Ectodermal cell (in vitro differentiated cells): ENCODE measurements around the gene CCDC50. TPM values are rescaled to one million over a fixed set of nuclear protein-coding genes. Genes with fewer than 3 reads are reported as not detected.
A peak's percentile ranks its signal among the peaks of the same experiment; 100 is the strongest.

Experiments used
- H3K27ac ChIP-seq: 2 replicates; pipeline ENCODE4 v1.7.0; 2013; ENCODE audit warnings: mild to moderate bottlenecking, low read depth, low read length; ENCODE audit not compliant: insufficient read depth, poor library complexity, severe bottlenecking
- H3K27me3 ChIP-seq: 2 replicates; pipeline ENCODE4 v1.7.0; 2013; ENCODE audit warnings: mild to moderate bottlenecking, low read length; ENCODE audit not compliant: insufficient read depth, control insufficient read depth, poor library complexity, severe bottlenecking
- H3K36me3 ChIP-seq: one replicate; pipeline ENCODE4 v1.7.0; 2013; ENCODE audit warnings: low read length; ENCODE audit not compliant: control insufficient read depth, insufficient read depth
- H3K4me1 ChIP-seq: one replicate; pipeline ENCODE4 v1.7.0; 2013; ENCODE audit warnings: low read length; ENCODE audit not compliant: control insufficient read depth, insufficient read depth
- H3K4me3 ChIP-seq: 2 replicates; pipeline ENCODE4 v1.7.0; 2013; ENCODE audit warnings: low read depth, low read length, control low read depth; ENCODE audit not compliant: insufficient read depth
- H3K9me3 ChIP-seq: 2 replicates; pipeline ENCODE4 v1.7.0; 2013; ENCODE audit warnings: mild to moderate bottlenecking, low read length, moderate library complexity; ENCODE audit not compliant: control insufficient read depth
- WGBS, 2 experiments: methylation state at CpG; one replicate each; pipeline ENCODE4 v1.1.7; 2013; ENCODE audit warnings: missing lambda C conversion rate in 2 of 2; 5-methylcytosine and 5-hydroxymethylcytosine counted together
- polyA plus RNA-seq, 4 experiments: library from polyadenylated mRNA; stranded (reverse); fragments of 50-300 nt; gene quantifications; one replicate each; pipeline ENCODE4 v1.2.3, GENCODE V29; 2013

CCDC50 gene, protein sequence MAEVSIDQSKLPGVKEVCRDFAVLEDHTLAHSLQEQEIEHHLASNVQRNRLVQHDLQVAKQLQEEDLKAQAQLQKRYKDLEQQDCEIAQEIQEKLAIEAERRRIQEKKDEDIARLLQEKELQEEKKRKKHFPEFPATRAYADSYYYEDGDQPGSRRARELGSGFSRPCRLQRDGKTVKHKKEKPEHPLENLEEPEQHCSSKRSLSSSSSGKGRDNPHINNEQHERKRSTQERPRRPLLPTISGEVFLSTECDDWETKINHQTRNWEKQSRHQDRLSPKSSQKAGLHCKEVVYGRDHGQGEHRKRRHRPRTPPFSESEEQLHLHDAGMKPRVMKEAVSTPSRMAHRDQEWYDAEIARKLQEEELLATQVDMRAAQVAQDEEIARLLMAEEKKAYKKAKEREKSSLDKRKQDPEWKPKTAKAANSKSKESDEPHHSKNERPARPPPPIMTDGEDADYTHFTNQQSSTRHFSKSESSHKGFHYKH
- 57.1 TPM for polyA plus RNA-seq (2013, experiment 1 of 4)
- 64.0 TPM for polyA plus RNA-seq (2013, experiment 2 of 4)
- polyA plus RNA-seq (2013, experiment 3 of 4) = 56.6 TPM
- polyA plus RNA-seq (2013, experiment 4 of 4) = 61.3 TPM

- Histone ChIP-seq H3K4me3 (peak within 1 kb of the TSS; percentile 88), H3K27ac (peak within 1 kb of the TSS; percentile 95), H3K9me3 (no peaks in the 10 kb centered on the region), H3K4me1 (peaks cover 10% of the 10 kb centered on the region), H3K27me3 (no peaks in the 10 kb centered on the region), H3K36me3 (no peaks in the 10 kb centered on the region)
- 0 to 1% methylated on average over 63 of the region's 63 CpGs for WGBS, 2 experiments
These were observed at the start of gene CCDC50 for GRCh38 chr3:191328962-191329653. TSS of gene CCDC50 (plus strand) at chr3:191329394. CDS start at chr3:191329675, 281 bp downstream.

DNA sequence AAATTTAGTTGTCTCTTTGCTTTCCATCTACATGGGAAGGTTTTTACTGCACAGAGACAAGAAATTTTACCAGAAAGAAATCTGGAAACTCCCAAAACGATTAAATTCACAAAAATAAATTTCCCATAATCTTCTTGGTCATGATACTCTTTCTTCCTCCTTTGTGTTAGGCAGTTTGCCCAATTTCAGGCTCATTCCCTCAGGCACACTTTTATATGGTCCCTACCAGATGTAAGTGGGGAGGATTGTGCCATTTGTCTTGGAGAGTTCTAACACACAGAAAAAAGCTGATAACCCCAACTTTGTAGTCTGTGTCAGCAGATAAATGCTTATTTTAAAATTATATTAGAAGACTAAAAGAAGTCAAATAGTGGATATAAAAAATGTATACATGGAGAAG lies 49.1 kb upstream of the CCDC50 start:
- Histone ChIP-seq H3K27ac (no peak overlapping the region), H3K27me3 (no peaks in the 10 kb centered on the region), H3K4me3 (no peak overlapping the region), H3K4me1 (no peaks in the 10 kb centered on the region), H3K9me3 (no peaks in the 10 kb centered on the region), H3K36me3 (no peaks in the 10 kb centered on the region)
- 79 to 88% methylated on average over 1 of the region's 1 CpG for WGBS, 2 experiments

- no peak overlapping the region for H3K4me3 ChIP-seq
These were observed 48.3 kb upstream of the CCDC50 start for GRCh38 chr3:191280882-191281281.

DNA sequence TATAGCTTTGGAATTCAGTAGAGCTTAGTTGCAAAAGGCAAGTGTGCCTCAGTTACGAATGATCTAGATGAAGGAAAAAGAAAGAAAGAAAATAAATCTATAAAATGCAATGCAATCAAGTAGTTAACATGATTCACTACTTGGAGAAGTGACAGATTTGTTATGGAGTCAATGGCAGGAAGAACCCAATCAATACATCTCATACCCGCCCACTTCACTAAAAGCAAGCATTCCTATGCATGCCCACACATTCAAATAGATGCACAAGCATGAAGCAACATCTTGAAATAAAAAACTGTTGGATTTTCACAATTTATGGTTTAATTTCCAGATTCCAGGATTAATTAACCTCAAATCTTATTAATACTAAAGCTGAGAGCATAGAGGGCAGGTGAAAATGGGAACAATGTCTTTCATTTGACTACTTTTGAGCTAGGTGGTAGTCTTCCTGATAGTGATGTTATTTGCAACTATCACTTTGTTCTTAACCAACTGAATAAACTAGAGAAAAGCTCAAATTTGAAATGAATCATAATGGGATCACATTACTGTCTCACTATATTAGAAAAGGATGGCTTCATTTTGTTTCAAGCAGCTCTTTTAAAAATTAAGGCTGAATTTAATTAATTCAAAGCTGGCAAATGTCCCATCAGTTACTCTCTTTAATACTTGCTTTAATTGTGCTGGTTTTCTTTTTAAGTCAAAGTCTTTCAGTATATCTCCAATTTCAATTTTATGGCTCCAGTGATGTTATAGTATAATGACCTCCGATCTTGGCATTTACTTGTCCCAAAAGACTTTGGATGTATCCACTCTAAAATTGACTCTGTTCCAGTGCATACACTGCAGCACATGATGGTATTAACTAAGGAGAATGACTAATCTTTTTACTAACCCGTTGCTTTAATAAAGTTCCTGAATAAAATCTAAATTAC lies 46.7 kb upstream of the CCDC50 start:
- H3K4me3 ChIP-seq = no peak overlapping the region
- no peaks in the 10 kb centered on the region for H3K36me3 ChIP-seq
- H3K27ac ChIP-seq = no peak overlapping the region
- H3K9me3 ChIP-seq = no peaks in the 10 kb centered on the region
- 71 to 90% methylated on average over 2 to 4 of the region's 4 CpGs for WGBS, 2 experiments
- H3K4me1 ChIP-seq = no peaks in the 10 kb centered on the region
- no peaks in the 10 kb centered on the region for H3K27me3 ChIP-seq

More at GRCh38 chr3:191280882-191281281, 48.3 kb upstream of the CCDC50 start:
- Histone ChIP-seq H3K36me3 (no peaks in the 10 kb centered on the region), H3K27me3 (no peaks in the 10 kb centered on the region), H3K27ac (no peak overlapping the region), H3K4me1 (no peaks in the 10 kb centered on the region), H3K9me3 (no peaks in the 10 kb centered on the region)

- H3K4me3 ChIP-seq = no peak overlapping the region
- H3K27me3 ChIP-seq = no peaks in the 10 kb centered on the region
- no peaks in the 10 kb centered on the region for H3K36me3 ChIP-seq
- no peaks in the 10 kb centered on the region for H3K9me3 ChIP-seq
- no peaks in the 10 kb centered on the region for H3K4me1 ChIP-seq
- H3K27ac ChIP-seq = no peak overlapping the region
- WGBS, 2 experiments = 90% methylated on average over 1 of the region's 2 CpGs; no CpG with 5 or more reads in 1 of the 2 experiments
These were observed 45.8 kb upstream of the CCDC50 start for GRCh38 chr3:191283400-191283799.

DNA sequence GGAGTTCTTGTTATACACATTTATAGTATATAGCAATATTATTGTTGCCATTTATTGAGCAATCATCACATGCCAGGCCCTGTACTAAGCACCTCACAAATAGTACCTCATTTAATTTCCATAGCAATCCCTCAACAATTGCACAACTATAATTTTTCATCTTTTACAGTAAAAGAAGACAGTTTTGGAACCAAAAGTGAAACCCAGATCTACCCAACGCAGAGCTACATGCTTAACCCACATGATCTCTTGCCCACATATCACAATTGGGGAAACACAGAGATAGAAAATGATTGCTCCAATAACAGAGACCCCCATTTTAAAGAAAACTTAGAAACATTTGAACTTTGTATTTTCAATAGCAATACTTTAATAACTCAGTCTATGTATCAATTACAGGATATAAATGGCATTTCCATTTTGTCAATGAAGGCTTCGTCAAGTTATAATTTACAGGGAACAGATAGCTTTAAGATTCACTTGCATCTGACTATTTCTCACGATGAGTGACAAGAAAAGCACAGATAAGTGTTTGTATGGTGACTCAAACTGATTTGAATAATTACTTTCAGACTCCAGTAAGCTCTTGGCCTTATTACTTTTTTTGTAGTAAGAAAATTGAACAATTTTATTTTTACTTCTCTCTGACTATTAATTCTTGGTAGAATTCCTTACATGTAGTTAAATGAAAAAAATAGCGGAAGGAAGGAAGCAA lies 38.7 kb upstream of the CCDC50 start:
- Histone ChIP-seq H3K4me3 (no peak overlapping the region), H3K27me3 (no peaks in the 10 kb centered on the region), H3K9me3 (no peaks in the 10 kb centered on the region), H3K27ac (no peak overlapping the region), H3K4me1 (no peaks in the 10 kb centered on the region), H3K36me3 (no peaks in the 10 kb centered on the region)
- 96 to 98% methylated on average over 4 of the region's 4 CpGs for WGBS, 2 experiments

GRCh38 chr3:191292243-191293015 lies 36.8 kb upstream of the CCDC50 start:
- Histone ChIP-seq H3K27ac (no peak overlapping the region), H3K36me3 (no peaks in the 10 kb centered on the region), H3K27me3 (no peaks in the 10 kb centered on the region), H3K4me3 (no peak overlapping the region), H3K9me3 (no peaks in the 10 kb centered on the region), H3K4me1 (no peaks in the 10 kb centered on the region)
- WGBS, 2 experiments = 96 to 98% methylated on average over 4 to 5 of the region's 5 CpGs

- Histone ChIP-seq H3K4me3 (no peak overlapping the region), H3K27me3 (no peaks in the 10 kb centered on the region), H3K9me3 (no peaks in the 10 kb centered on the region), H3K4me1 (no peaks in the 10 kb centered on the region), H3K27ac (no peak overlapping the region), H3K36me3 (no peaks in the 10 kb centered on the region)
- 94 to 100% methylated on average over 1 of the region's 1 CpG for WGBS, 2 experiments
These were observed 34.9 kb upstream of the CCDC50 start for GRCh38 chr3:191294291-191294690.

DNA sequence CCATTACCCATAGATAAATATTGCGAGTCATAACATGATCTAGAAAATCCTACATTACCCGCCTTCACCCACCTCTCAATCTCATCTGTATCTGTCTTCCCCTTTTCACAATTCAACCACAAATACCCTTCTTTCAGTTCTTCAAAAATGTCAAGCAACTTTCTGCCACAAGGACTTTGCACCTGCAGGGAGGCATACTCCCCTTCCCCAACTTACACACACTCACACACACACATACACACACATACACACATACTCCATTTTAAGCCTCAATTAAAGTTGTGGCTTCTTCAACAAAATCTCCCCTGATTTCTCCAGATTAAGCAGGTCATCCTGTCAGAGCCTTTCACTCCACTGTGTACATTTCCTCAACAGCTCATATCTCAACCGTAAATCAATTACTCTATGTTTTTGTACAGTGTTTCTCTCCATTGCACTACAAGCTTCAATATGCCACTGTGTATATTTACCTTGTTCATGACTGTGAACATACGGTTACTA lies 33.1 kb upstream of the CCDC50 start:
- Histone ChIP-seq H3K27ac (no peak overlapping the region), H3K27me3 (no peaks in the 10 kb centered on the region), H3K4me1 (no peaks in the 10 kb centered on the region), H3K9me3 (no peaks in the 10 kb centered on the region), H3K4me3 (no peak overlapping the region), H3K36me3 (no peaks in the 10 kb centered on the region)
- 87 to 94% methylated on average over 4 of the region's 4 CpGs for WGBS, 2 experiments
